B cell (primary cell): ENCODE data around the gene CREB5. TPM values are rescaled to one million over a fixed set of nuclear protein-coding genes. Genes with fewer than 3 reads are reported as not detected.
"Not testable (repeated sequence)": the region's sequence is repeated elsewhere in the genome, so short reads cannot be mapped to it uniquely, and the experiment has no call there.

ENCODE experiments used
- ATAC-seq: fragments of 200-7000 bp; cut with Tn5 transposase; one replicate; pipeline ENCODE4 v1.10.0; 2021; ENCODE audit warnings: low read depth, mild to moderate bottlenecking, moderate number of reproducible peaks, moderate library complexity
- CTCF ChIA-PET: fragments of 350-600 bp; sonication (Branson Sonifier 250); formaldehyde crosslinking; loops from one replicate; lab custom pipeline; 2021; ENCODE audit warnings: antibody characterized with exemption, inconsistent platforms; lab: Charles Lee
- POLR2A ChIA-PET: fragments of 350-600 bp; sonication (Branson Sonifier 250); formaldehyde crosslinking; loops from one replicate; lab custom pipeline; 2021; ENCODE audit warnings: antibody characterized with exemption; lab: Charles Lee
- DNase-seq: peaks from one replicate; pipeline ENCODE4 v3.0.0; 2013
- H2AFZ ChIP-seq: 2 replicates; pipeline ENCODE4 v1.6.1; 2012; ENCODE audit warnings: mild to moderate bottlenecking, low read depth, low read length; ENCODE audit not compliant: insufficient read depth, poor library complexity, severe bottlenecking
- H3K27ac ChIP-seq, 2 donors: 1 replicate in 1 of 2; 2 replicates in 1 of 2; pipeline ENCODE4 v1.5.1; 2012 to 2013; ENCODE audit warnings: low read length in 2 of 2, mild to moderate bottlenecking in 2 of 2, moderate library complexity in 1 of 2
- H3K27me3 ChIP-seq, 4 experiments: fragments of 200-600 bp in 1 of 4; sonication (generic) in 1 of 4; replicated peaks in 1 of 4; 1 replicate in 2 of 4; 2 replicates in 2 of 4; pipeline versions ENCODE4 v1.6.1 to v1.7.0; 2013 to 2016; ENCODE audit warnings: low read length in 3 of 4, mild to moderate bottlenecking in 2 of 4, mixed read lengths in 1 of 4, moderate library complexity in 1 of 4; ENCODE audit not compliant: insufficient read depth in 4 of 4, control insufficient read depth in 3 of 4; ENCODE audit errors: control extremely low read depth in 1 of 4
- H3K36me3 ChIP-seq, 2 experiments: replicated peaks in 1 of 2; 1 replicate in 1 of 2; 2 replicates in 1 of 2; pipeline versions ENCODE4 v1.6.1 to v1.7.1; 2013; ENCODE audit warnings: low read length in 1 of 2; ENCODE audit not compliant: insufficient read depth in 2 of 2, control insufficient read depth in 1 of 2; ENCODE audit errors: control extremely low read depth in 1 of 2, extremely low read depth in 1 of 2
- H3K4me1 ChIP-seq, 2 donors: fragments of 200-600 bp in 1 of 2; sonication (generic) in 1 of 2; 1 replicate in 1 of 2; 2 replicates in 1 of 2; pipeline versions ENCODE4 v1.5.1 to v1.6.1; 2013 to 2017; ENCODE audit warnings: low read length in 2 of 2; ENCODE audit not compliant: control insufficient read depth in 2 of 2, insufficient read depth in 2 of 2
- H3K4me2 ChIP-seq: replicated peaks from 2 replicates; pipeline ENCODE3; 2012; ENCODE audit warnings: mild to moderate bottlenecking, low read depth, low read length; ENCODE audit not compliant: poor library complexity, severe bottlenecking
- H3K4me3 ChIP-seq, 5 experiments: fragments of 200-600 bp in 1 of 5; sonication (generic) in 1 of 5; 1 replicate in 3 of 5; 2 replicates in 2 of 5; pipeline versions ENCODE4 v1.5.1 to v1.7.0; 2011 to 2016; ENCODE audit warnings: low read length in 4 of 5, mild to moderate bottlenecking in 4 of 5, low read depth in 2 of 5, control low read depth in 1 of 5, moderate library complexity in 1 of 5; ENCODE audit not compliant: insufficient read depth in 1 of 5; ENCODE audit errors: control extremely low read depth in 1 of 5, extremely low read depth in 1 of 5
- H3K79me2 ChIP-seq: fragments of 200-600 bp; sonication (generic); one replicate; pipeline ENCODE4 v1.6.0; 2016; ENCODE audit warnings: low read length; ENCODE audit not compliant: control insufficient read depth, insufficient read depth
- H3K9ac ChIP-seq: fragments of 200-600 bp; sonication (generic); 2 replicates; pipeline ENCODE4 v1.6.1; 2017; ENCODE audit warnings: mild to moderate bottlenecking, low read length, moderate library complexity
- H3K9me3 ChIP-seq, 3 donors: one replicate each; pipeline versions ENCODE4 v1.6.1 to v1.7.1; 2013; ENCODE audit warnings: low read length in 2 of 3; ENCODE audit not compliant: control insufficient read depth in 2 of 3, insufficient read depth in 1 of 3; ENCODE audit errors: control extremely low read depth in 1 of 3
- H4K20me1 ChIP-seq: 2 replicates; pipeline ENCODE4 v1.6.0; 2012; ENCODE audit warnings: mild to moderate bottlenecking, low read length; ENCODE audit not compliant: insufficient read depth, control insufficient read depth, poor library complexity, severe bottlenecking
- H3K27ac Mint-ChIP-seq: one replicate; pipeline ENCODE4 v1.8.0; 2021; ENCODE audit warnings: mixed read lengths
- H3K27me3 Mint-ChIP-seq: one replicate; pipeline ENCODE4 v1.8.0; 2021; ENCODE audit warnings: mixed read lengths
- H3K4me1 Mint-ChIP-seq: one replicate; pipeline ENCODE4 v1.8.0; 2021; ENCODE audit warnings: mixed read lengths
- H3K4me3 Mint-ChIP-seq: one replicate; pipeline ENCODE4 v1.8.0; 2021; ENCODE audit warnings: mixed read lengths
- H3K9me3 Mint-ChIP-seq: one replicate; pipeline ENCODE4 v1.8.0; 2022; ENCODE audit warnings: mixed read lengths; ENCODE audit not compliant: insufficient read depth
- EZH2 ChIP-seq: IDR thresholded peaks from 2 replicates; pipeline ENCODE4 v1.6.1; 2012; ENCODE audit warnings: borderline replicate concordance, low read depth, mild to moderate bottlenecking, moderate library complexity, low read length; ENCODE audit not compliant: insufficient read depth, poor library complexity, severe bottlenecking
- WGBS: methylation state at CpG from one replicate; pipeline ENCODE4 v1.1.5; 2013; ENCODE audit warnings: missing lambda C conversion rate; ENCODE audit not compliant: insufficient coverage; 5-methylcytosine and 5-hydroxymethylcytosine counted together
- intact Hi-C: fragments of 100-400 bp; cut with micrococcal nuclease; formaldehyde crosslinking; loops from one replicate; pipeline ENCODE4 v1.10.0; 2022
- polyA plus RNA-seq: library from polyadenylated mRNA; depleted of rRNA; stranded (reverse); fragments of >200 nt; gene quantifications from 2 replicates; pipeline ENCODE4 v1.2.3, GENCODE V29; 2012
- total RNA-seq, 2 donors: library from RNA; stranded (reverse); fragments of 120-200 nt in 1 of 2; gene quantifications; 1 replicate in 1 of 2; 2 replicates in 1 of 2; pipeline versions ENCODE4 v1.2.3 to v1.2.4, GENCODE V29; 2013 to 2022
- TF ChIP-seq, protein P1 (sequence below): fragments of 200-600 bp; IDR thresholded peaks from one replicate; pipeline ENCODE4 v1.8.0; 2022; ENCODE audit warnings: antibody characterized with exemption, mild to moderate bottlenecking

The CREB5 gene
- total and polyA plus RNA-seq, 2 donors (not counting 1 experiment from before 2014, with no cell fraction given) = 0.05 to 0.95 TPM

DNA sequence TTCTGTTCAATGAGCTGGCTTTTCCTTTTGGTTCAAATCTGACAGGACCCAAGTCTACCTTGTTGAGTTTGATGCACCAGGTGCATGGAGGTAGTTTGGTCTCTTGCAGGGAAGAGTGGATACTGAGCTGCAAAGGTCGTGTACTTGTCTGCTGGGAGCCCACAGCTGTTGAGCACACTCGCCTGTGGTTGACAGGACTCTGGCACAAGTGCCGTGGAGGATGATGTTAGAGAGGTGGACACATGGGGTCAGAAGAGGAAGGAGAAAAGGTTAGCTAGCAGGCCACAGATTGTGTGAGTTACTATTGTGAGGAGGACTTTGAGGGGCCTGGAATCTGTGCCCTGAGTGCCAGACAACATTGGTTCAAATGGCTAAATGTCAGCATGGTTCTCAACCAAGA, 197.3 kb downstream of the CREB5 start:
- Mint-ChIP-seq H3K4me3 (no peak overlapping the region), H3K9me3 (no peaks in the 10 kb centered on the region), H3K4me1 (no peaks in the 10 kb centered on the region), H3K27me3 (no peaks in the 10 kb centered on the region), H3K27ac (no peak overlapping the region)
- H3K27ac ChIP-seq = no peak overlapping the region
- H3K27me3 ChIP-seq = no peaks in the 10 kb centered on the region
- 82% methylated on average over 3 of the region's 3 CpGs for WGBS
- ChIA-PET CTCF (interaction anchor here (0.6 to 1.1 kb wide), 3 partner anchors 94 to 935 kb away, joined by 3 read pairs; no protein-coding TSS in a partner anchor), POLR2A (no interaction called here)
- no peaks in the 10 kb centered on the region for H3K9me3 ChIP-seq
- no peaks in the 10 kb centered on the region for H3K36me3 ChIP-seq
- no peak overlapping the region for H2AFZ ChIP-seq
- DNase-seq (no peak), ATAC-seq (no peak)
- no peaks in the 10 kb centered on the region for H3K4me1 ChIP-seq
- H3K79me2 ChIP-seq = no peaks in the 10 kb centered on the region
- no peak overlapping the region for H3K4me2 ChIP-seq
- H3K9ac ChIP-seq = no peak overlapping the region
- no peaks in the 10 kb centered on the region for H4K20me1 ChIP-seq
- intact Hi-C loops = no loop called here
- no peak for TF ChIP-seq EZH2
- TF ChIP-seq, protein P1, sequence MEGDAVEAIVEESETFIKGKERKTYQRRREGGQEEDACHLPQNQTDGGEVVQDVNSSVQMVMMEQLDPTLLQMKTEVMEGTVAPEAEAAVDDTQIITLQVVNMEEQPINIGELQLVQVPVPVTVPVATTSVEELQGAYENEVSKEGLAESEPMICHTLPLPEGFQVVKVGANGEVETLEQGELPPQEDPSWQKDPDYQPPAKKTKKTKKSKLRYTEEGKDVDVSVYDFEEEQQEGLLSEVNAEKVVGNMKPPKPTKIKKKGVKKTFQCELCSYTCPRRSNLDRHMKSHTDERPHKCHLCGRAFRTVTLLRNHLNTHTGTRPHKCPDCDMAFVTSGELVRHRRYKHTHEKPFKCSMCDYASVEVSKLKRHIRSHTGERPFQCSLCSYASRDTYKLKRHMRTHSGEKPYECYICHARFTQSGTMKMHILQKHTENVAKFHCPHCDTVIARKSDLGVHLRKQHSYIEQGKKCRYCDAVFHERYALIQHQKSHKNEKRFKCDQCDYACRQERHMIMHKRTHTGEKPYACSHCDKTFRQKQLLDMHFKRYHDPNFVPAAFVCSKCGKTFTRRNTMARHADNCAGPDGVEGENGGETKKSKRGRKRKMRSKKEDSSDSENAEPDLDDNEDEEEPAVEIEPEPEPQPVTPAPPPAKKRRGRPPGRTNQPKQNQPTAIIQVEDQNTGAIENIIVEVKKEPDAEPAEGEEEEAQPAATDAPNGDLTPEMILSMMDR = no peak
- H3K4me3 ChIP-seq = no peak overlapping the region

- H2AFZ ChIP-seq, intact Hi-C loops, H3K27me3 ChIP-seq, POLR2A ChIA-PET, H3K27ac ChIP-seq, H3K9ac ChIP-seq, H3K4me2 ChIP-seq, H3K4me3 Mint-ChIP-seq, H3K4me1 Mint-ChIP-seq, H4K20me1 ChIP-seq, H3K27ac Mint-ChIP-seq, H3K9me3 ChIP-seq, H3K36me3 ChIP-seq, DNase-seq, H3K79me2 ChIP-seq, H3K4me3 ChIP-seq, H3K4me1 ChIP-seq, ATAC-seq, CTCF ChIA-PET, H3K27me3 Mint-ChIP-seq, H3K9me3 Mint-ChIP-seq: not testable (repeated sequence)
- no CpG with 5 or more reads among the region's 4 CpGs for WGBS
Measured at GRCh38 chr7:28611399-28611897, 199.1 kb downstream of the CREB5 start.
